Suppressor macrophage treated with lipopolysaccharide for 1 hour (primary cell): ENCODE measurements around the gene TAF5.
"Not testable (repeated sequence)": the region's sequence is repeated elsewhere in the genome, so short reads cannot be mapped to it uniquely, and the experiment has no call there.

ENCODE experiments used
- DNase-seq, 3 donors: peaks; one replicate each; pipeline ENCODE4 v3.0.0-alpha.2; 2020 to 2022

Gene TAF5

DNA sequence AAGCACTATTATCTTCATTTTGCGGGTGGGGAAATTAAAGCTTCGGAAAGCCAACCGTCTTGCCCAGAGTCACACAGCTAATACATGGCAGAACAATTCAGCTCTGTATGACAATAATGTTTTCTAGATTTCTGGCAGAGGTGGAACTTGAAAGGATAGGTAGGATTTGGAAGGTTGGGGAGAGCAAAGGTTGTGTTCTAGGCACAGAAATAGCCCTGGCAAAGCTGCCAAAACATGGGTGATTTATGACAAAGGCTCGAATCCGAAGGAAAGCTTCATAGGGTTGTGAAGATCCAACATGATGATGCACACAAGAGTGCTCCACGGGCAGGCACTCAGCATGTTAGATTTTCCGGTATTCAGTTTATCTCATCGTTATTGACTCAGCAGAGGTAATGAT lies 47.8 kb downstream of the TAF5 start:
- DNase-seq, result no peak

DNA sequence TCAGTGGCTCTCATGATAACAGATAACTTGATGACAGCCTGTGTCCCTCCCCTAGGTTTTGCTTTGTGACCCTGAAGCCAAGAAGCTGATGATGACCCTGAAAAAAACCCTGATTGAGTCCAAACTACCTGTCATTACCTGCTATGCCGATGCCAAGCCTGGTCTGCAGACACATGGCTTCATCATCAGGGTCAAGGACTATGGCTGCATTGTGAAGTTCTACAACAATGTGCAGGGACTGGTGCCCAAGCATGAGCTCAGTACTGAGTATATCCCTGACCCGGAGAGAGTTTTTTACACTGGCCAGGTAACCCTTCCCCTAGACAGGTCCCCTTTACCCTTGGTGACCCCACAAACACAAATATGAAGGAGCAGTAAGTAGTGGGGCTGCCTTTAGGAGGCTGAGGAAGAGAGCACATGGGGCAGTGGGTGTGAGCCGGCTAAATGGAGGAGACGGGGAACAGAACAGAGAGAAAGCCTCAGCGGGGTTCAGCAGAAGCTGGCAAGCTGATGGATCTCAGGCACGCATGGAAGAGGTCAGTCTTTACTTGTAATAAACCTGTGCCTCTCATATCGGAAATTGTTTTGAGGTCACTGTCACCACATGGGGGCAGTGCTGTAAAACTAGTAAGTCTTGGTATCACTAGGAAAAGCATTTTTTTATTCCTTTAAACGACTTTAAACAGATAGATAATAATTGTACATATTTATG lies 48.8 kb downstream of the TAF5 start:
- peak; percentile 82 to 87 (median 87) for DNase-seq

DNA sequence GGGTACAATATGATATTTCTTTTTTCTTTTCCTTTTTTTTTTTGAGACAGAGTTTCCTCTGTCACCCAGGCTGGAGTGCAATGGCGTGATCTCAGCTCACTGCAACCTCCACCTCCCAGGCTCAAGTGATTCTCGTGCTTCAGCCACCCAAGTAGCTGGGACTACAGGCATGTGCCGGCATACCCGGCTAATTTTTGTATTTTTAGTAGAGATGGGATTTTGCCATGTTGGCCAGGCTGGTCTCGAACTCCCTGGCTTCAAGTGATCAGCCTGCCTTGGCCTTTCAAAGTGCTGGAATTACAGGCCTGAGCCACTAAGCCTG lies 49.3 kb downstream of the TAF5 start:
- not testable (repeated sequence) for DNase-seq

DNA sequence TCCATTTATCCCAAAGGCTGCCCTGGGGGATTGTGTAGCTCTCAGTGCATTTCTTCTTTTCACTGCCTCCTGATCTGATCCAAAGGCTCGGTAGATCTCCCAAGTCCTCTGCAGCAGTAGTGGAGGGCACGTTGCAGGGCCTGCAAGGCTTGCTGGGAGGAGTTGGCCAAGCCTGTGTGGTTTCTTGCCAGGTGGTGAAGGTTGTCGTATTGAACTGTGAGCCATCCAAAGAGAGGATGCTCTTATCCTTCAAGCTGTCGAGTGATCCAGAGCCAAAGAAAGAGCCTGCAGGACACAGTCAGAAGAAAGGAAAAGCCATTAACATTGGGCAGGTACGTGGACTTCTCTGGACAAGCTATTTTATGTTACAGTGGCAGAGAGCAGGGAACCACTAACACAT lies 49.8 kb downstream of the TAF5 start:
- DNase-seq, result no peak

DNA sequence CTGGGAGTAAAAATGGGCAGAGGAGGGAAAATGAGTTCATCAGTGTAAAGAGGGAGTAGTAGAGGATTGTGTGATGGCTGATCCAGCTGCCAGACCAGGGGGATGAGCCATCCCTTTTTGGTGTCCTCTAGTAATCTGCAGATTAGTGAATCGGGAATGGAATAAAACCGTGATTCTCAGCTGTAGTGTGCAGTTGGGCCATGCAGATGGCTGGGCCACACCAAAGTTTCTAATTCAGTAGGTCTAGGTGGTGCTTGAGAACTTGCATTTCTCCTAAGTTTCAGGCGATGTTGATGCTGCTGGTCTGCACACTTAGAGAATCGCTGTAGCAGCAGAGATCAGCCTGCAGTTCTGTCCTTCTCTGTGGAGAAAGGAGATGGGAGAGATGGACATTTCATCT lies 51.3 kb downstream of the TAF5 start:
- no peak for DNase-seq

DNA sequence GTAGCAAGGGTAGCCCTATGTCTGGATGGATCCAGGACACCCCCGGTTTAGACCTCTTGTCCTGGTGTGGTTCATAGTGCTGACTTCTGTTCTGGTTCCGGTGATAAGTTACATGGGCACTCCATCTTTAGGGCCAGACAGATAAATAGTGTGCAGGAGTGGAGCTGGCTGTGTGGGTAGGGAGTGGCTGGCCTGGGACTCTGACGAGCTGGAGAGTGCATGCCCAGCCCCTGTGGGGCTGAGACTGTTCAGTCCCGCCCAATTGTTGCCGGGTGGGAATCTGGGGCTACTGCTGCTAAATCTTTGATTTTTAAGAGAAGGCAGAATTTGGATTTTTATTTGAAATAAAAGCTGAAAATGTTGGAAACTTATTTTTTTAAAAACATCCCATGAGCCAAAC lies 56.0 kb downstream of the TAF5 start:
- DNase-seq, result no peak

DNA sequence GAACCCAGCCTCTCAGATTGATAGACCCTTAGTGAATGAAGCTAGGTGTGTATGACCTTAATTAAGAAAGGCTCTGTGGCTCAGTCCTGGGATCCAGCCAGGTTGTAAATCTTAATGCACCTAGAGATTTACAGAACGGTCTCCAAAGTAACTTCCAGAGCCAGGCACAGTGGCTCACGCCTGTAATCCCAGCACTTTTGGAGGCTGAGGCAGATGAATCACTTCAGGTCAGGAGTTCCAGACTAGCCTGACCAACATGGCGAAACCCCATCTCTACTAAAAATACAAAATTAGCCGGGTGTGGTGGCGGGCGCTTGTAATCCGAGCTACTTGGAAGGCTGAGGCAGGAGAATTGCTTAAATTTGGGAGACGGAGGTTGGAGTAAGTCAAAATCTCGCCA lies 60.1 kb downstream of the TAF5 start:
- no peak for DNase-seq

DNA sequence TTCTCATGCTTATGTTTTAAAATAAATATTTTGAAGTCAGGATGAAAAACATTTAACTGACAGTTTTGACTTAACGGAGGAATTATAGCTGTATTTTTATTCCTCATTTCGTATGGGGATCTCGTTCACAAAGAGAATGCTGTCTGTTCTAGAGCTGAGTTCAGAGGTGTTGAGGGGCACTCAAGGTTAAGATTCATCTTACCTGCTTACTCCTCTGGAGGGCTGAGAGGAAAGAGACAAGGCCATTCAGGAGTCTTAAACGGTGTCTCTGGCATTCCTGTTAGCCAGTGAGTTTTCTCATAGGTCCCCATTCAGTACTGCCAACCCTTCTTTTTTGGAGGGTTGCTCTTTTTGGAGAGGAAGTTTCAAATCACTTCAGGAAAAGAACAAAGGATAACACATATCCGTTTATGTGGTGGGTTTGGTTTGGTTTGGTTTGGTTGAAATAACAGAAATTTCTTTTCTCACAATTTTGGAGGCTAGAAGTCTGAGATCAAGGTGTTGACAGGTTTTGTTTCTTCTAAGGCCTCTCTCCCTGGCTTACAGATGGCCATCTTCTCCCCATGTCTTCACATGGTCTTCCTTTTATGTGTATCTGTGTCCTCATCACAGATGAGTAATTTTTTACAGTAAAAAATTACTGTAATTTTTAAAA lies 61.3 kb downstream of the TAF5 start:
- DNase-seq, result no peak

DNA sequence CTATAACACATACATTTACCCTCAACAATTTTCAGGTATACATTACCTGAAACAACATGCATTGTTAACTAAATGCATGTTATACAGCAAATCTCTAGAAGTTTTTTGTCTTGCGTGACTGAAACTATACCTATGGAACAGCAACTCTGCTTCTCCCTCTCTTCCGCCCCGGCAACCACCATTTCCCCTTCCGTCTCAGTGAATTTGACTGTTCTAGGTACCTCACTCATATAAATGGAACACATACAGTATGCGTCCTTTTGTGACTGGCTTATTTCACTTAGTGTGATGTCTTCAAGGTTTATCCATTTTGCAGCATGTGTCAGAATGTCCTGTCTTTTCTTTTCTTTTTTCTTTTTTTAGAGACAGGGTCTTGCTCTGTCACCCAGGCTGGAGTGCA lies 61.9 kb downstream of the TAF5 start:
- DNase-seq, result no peak

DNA sequence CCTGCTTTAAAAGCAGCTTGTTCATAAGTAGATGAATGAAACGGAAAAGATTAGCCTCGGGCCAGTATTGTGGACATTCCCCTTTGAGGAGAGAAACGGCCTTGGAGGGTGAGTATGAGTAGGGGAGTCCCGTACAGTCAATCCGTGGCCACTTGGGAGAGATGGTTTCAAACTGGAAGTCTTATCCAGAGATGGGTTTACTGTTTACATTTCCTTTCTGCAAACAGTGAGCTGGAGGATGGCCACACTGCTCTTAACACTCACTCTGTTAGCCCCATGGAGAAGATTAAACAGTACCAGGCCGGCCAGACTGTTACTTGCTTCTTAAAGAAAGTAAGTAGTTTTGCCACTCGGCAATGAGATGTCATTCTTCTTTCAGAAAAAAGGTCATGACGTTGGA lies 64.1 kb downstream of the TAF5 start:
- no peak for DNase-seq

DNA sequence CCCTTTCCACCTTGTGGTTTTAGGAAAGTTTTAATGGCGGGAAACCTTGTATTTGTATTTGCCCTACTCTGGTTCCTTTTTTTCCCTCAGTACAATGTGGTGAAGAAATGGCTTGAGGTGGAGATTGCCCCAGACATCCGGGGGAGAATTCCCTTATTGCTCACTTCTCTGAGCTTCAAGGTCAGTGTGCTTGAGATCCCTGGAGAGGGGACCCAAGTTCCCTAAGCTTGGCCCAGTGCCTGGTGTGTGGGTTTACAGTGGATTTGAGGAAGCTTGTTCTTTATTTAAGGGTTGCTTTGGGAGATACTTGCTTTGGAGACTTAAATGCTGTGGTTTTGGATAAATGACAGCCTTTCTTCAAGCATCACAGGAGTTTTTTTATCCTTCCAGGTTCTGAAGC lies 66.1 kb downstream of the TAF5 start:
- DNase-seq, result peak; percentile 94 to 97 (median 95)
